SIG-M5 (cell line): ENCODE measurements around the gene SRCIN1.

Experiments used
- DNase-seq: peaks from one replicate; lab custom pipeline; 2025; lab: John Stamatoyannopoulos, UW

SRCIN1 gene

GRCh38 chr17:38583176-38583575 is 22.6 kb downstream of the SRCIN1 start:
- no peak for DNase-seq

GRCh38 chr17:38582069-38582468 is 23.7 kb downstream of the SRCIN1 start:
- no peak for DNase-seq

- DNase-seq, result no peak
These were observed 25.8 kb downstream of the SRCIN1 start for GRCh38 chr17:38579934-38580333.

GRCh38 chr17:38579083-38579480 is 26.7 kb downstream of the SRCIN1 start:
- DNase-seq, result no peak

DNA sequence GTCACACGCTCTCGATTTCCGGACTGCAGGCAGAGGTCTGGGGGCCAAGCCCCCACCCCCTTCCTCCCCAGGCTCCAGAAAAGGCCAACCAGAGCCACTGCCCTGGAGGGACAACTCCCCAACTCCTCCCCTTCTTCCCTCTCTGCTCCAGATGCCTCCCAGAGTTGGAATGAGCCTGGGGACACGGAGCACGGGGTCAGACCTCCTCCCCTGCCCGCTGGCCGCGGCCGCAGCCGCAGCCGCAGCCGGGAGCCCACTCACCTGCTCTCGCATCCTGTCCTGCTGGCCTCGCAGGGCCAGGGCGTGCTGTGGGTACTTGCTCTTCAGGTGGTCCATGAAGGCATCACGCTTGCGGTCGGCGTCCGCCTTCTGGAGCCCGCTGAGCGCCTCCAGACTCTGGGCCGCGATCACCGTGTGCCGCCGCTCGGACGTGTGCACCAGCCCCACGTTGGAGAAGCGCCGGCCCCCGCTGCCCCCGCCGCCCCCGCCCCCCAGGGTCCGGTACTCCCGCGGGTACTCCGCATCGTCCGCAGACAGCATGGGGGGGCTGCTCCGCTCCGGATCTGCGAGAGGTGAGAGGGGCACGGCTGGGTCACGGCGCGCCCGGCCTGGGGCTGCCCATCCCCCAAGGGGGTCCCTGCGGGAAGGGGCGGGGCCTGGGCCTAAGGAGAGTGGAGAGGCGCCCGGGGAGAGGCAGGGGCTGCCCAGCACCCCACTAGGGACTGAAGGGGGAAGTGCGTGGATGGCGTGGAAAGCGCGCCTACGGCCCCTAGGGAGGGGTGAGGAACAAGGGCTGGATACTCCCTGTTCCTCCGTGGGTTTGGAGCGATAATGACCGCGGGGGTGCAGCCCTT is 27.3 kb downstream of the SRCIN1 start:
- DNase-seq, result no peak

- no peak for DNase-seq
These were observed 28.0 kb downstream of the SRCIN1 start for GRCh38 chr17:38577645-38578173.

DNA sequence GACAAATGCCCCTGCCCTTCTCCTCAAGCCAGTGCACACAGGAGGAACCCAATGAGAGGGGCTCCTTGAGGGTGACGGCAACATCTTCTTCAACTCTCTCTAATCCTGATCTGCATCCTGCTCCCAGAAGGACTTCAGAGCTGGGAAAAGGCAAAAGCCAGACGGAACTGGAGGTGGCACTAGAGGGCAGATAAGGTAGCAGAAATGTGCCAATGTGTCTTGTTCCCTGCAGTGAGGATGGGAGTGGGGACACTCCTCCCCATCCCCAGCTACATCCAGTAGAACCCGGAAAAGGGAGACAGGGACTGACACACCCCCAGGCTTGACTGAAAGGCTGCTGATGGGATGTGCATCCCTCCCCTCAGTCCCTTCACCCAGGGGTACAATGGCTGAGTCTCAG is 28.5 kb downstream of the SRCIN1 start:
- no peak for DNase-seq

- no peak for DNase-seq
These were observed 30.0 kb downstream of the SRCIN1 start for GRCh38 chr17:38575781-38576180.

GRCh38 chr17:38574712-38575111 is 31.0 kb downstream of the SRCIN1 start:
- DNase-seq, result no peak

DNA sequence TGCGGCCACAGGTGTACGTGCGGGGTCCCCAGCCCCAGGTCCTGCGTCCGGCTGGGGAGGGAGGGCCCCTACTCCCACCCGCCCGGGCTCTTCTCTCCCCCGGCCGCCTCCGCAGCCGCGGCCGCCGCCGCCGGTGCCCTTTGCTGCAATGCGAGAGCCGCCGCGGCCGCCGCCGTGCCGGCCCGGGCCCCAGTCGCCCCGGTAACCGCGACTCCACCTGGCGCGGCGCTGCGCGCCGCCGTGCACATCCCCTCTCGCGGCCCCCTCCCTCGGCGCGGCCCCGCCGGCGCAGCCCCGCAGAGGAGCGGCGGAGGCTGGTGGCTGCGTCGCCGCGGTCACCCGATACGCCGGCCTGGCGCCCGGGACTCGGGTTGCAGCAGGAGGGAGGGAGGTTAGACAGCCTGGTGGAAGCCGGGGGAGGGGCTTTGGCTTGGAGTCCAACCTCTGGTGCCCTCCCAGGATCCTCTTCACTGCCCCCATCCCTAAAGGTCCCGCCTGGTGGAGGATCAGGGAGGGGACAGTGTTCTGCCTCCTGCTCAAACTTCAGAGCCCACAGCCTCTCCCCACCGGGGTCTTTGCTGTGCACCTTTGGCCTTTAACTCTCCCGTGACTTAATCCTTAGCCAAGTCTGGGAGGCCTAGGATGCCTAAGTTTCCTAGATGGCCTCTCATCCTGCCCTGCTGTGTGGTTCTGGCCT is 32.9 kb downstream of the SRCIN1 start:
- no peak for DNase-seq

- no peak for DNase-seq
These were observed 33.7 kb downstream of the SRCIN1 start for GRCh38 chr17:38571833-38572668.

DNA sequence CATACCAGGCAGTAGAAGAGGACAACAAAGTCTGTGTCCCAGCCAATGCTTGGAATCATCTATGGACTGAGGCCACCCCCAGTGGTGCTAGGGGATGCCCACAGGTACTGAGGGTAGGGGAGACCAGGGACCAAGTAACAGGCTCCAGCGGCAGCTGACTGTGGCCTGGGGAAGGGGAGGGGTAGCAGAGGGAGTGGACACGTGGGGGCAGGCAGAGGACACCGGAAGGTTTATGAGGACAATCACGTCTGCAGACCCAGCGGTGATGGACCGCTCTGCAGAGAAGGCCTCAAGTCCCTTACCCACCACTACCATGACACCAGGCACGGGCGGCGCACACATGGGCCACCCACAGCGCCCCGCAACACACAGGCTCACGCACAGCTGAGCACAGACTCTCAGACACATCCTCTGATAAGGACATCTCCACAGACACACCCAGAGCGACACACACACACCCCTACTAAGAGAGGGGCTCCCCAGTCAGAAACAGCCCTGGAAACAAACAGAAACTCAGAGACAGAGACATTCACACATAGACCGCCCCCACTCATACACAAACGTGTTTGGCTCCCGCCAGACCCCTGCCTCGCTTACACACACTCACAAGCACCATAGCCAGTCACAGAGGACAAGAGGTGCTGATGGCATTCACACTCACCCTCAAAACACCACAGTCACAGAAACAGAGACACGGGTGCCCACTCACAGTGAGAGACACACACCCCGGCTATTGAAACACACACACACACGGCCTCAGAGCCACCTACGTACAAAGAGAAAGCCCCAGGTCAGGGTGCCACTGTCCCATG is 35.8 kb downstream of the SRCIN1 start:
- no peak for DNase-seq

DNA sequence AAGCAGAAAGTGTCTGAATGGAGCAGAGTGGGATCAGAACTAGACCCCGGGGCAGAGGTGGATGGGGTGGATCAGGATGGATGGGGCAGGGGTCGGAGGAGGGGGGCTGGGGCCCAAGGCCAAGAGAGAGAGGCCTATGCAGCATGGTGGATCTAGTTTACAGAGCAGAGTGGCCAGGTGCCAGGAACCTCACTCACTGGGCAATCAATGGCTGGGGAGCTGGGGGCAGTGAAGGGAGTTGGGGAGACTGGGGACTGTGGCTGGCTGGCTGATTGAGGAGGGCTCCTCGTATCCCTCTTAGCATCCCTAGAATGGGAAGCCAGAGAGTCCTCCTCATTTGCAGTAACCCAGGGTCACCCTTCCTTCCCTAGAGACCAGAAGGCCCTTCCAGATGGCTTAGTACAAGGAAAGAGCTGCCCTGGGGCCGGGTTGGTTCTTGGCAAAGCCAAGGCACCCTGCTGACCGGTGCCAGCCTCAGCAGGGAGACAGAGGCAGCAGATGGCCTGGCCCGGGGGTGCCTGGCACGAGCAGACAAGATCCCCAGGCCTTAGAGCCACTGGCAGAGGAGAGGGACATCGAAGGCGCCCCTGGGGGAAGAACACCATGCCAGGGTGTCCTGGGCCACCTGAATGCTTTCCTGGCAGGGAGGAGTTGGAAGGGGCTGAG is 36.8 kb downstream of the SRCIN1 start:
- no peak for DNase-seq

DNA sequence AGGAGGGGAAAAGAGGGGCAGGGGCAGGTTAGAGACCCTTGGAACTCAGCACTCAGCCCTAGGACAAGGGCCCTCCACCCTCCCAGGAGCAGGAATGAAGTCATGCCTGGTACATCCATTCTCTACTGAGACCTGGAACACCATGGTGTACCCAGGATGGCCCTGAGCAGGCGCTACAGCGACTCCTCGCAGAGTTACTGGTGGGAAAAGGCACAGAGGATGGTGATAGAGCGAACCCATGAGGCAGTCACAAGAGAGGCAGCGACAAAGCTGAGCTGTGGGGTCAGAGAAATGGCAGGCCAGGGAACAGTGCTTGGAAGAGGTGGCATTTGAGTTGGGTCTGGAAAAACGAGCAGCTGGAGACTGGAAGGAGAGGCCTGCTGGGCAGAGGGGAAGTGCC is 37.5 kb downstream of the SRCIN1 start:
- no peak for DNase-seq

- DNase-seq, result no peak
These were observed 38.4 kb downstream of the SRCIN1 start for GRCh38 chr17:38567350-38567749.

GRCh38 chr17:38566666-38567031 is 39.1 kb downstream of the SRCIN1 start:
- no peak for DNase-seq

DNA sequence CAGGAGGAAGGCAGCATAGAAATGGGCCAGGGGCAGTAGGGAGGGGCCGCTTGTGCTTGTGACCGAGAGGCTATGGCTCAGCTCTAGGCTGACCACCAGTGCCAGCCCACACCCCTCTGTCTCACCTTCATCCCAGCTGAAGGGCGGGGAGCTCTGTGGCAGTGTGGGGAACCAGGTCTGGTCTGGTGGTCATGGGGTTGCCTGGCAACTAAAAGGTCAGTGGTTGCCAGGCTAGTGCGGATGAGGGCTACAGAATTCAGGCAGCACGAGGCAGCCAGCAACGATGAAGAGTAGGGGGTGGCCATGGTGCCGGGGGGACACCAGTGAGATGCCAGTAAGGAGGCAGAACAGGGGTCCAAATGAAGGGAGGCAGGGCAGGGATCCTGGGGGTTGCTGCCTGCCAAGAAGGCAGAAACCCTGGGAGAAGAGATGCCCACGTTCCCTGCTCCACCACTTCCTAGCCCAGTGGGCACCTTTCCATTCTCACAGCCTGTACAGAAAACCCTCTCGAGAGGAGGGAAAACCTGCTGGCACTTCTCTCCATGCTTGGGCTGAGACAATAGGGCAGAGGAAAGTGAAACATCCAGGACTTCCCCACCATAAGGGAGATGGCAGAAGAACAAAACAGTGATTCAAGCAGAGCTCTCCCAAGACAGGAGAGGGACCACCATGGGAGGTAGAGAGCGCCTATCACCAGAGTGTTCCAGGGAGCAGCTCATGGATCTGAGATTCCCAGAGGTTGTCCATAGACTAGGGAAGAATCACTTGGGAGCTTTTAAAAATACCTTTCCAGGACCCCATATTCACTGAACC is 39.7 kb downstream of the SRCIN1 start:
- no peak for DNase-seq

GRCh38 chr17:38564869-38565268 is 40.9 kb downstream of the SRCIN1 start:
- no peak for DNase-seq

DNA sequence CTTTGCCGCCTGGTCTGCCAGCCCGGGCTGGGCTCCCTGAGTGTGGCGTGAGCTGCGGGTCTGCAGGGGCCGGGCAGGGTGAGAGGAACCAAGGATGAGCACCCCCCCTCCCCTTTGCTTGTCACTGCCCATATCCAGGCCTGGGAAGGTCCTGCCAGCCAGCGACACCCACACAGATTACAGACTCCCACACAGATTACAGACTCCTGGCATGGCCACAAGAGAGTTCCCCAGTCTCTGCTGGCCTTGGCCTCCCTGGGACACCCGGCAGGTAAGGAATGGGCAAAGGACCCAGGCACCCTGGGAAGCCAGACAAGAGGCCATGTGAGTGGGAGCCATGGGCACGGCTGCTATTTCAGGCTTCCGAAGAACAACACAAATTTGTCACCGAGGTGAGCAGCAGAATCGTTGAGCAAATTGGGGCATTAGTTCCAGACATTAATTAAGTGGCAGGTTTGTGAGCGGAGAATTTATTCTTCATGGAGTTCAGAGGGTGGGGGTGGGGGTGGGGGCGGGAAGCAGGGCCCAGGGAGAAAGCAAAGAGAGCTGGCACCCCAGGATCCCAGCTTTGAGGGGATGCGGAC is 41.4 kb downstream of the SRCIN1 start:
- no peak for DNase-seq
